CD4-positive, alpha-beta T cell treated with Interleukin-6 for 4 hours (primary cell): Measurements from ENCODE around the gene CARD10.

Experiments used
- DNase-seq: peaks from one replicate; pipeline ENCODE4 v3.0.0-alpha.2; 2020; ENCODE audit warnings: mixed read lengths

CARD10 gene

DNA sequence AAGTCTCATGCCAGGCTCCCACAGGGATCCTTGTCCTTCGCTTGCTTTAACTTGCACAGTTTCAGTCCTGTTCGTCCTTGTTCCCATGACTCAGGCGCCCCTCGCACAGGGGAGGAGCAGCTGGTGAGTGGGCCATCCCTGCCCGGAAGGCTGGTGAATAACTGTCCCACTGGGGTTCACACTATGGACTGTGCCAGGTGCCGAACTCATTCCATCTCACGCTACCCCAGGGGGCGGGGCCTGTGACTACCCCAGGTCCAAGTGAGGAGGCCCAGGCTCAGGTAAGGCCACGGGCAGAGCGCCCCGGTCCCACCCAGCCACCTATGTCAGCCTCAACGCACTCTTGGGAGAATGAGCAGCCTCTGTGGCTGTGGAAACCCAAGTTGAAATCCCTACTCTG, 7.2 kb upstream of the CARD10 start:
- DNase-seq: no peak

DNA sequence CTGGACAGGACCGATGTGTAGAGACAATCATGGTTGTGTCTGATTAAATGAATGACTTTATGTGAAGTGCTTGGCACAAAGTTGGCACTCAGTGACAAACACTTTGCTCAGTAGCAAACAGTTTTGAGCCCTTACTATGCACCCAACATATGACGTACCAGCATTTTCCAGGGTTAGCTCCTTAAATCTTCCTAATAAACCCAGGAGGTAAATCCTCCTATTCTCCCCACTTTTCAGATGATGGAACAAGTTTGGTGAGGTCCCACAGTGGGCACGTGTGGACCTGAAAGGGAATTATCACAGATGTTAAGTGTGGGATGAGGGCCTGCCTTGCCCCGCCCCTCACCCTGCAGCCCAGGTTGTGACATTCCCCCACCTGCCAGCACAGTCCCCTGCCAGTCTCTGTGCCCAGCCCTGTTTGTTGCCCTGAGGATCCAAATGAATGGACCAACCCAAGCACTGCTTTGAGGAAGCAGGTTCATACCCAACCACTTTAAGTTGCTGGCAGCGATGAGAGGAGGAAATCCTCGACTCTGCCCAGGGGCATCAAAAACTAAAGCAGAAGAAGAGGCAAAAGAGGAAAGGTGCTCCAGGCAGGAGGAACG, 6.6 kb upstream of the CARD10 start:
- DNase-seq: no peak

DNA sequence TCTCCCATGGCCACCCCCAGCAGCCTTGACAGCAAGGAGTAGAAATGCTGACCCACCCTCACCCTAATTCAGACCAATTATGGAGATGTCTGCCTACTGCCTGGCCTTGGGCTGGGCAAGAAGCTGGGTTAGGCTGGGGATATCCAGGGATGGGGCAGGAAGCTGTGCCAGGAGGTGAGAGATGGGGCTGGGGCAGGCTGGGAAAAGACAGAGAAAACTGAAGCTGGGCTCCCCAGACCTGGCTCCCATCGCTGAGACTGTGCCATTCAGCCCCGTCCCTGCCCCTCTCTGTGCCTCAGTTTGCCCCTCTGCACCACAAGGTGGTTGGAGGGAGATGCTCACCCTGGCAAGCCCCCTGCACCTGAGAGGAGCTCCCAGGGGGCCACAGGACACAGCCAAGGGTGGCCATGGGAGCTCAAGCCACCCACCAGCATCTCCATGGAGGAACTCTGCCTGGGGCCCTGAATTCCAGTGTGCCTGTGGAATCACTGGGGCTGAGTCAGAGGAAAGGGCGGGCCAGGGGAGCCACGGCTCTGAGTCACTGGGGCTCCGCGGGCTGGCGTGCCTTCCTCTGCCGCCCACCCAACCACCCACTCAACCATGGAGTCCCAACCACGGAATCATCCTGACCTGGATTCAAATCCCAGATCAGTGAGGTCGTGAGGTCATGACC, 6.0 kb upstream of the CARD10 start:
- DNase-seq: no peak

GRCh38 chr22:37522482-37522881, 3.3 kb upstream of the CARD10 start:
- DNase-seq: no peak

DNA sequence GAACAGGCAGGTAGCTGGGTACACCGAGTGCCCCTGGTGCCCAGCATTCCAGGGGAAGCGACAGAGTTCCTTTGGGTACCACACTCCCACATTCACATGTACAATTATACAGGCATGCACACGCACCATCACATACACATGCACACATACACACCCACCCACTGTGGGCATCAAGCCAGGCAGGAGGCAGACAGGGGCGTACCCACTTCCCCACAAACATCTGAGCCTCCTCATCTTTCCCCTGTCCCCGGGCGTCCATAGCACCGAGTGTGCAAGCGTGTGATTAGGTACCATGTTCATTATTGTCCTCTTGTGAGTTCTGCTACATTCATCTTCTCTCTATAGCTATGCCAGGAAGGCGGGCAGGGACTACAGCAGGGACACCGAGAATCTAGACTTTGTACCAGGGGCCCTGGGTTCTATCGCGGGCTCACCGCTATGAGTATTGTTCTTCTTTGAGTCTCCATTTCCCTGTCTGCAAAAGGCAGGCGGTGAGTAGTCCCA, 2.1 kb upstream of the CARD10 start:
- no peak for DNase-seq

GRCh38 chr22:37520776-37521191, 1.6 kb upstream of the CARD10 start:
- DNase-seq: no peak

DNA sequence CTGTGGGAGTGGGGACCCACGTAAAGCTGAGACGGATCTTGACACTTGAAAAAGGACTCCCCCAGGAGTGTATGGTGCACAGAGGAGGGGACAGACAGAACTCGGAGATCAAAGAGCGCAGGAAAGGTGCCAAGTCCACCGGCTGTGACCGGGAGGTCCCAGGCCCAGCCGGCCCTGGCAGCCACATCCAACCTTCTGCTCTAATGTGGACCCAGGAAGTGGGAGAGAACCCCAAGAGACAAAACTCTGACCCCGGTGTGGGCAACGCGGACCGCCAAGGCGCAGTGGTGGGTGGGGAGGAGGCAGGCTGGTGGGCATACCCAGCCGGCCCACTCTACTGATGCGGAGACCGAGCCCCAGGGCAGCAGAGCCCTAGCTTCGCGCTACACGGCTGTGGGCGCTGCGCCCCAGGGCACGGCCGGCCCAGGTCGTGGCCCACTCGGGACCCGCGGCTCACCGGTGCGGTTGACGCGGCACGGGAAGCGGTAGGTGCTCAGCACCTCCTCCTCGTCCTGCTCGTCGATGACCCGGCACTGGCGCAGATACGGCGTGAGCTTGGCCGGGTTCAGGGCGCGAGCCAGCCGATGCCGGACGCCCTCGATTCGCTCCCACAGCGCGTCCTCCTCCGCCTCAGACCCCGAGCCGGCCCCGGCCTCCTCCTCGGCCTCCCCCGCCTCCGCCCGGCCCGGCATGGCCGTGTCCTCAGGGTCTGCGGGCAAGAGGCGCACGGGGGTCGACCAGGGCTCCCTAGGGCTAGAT, 527 bp downstream of the CARD10 start:
- peak; percentile 16 for DNase-seq

DNA sequence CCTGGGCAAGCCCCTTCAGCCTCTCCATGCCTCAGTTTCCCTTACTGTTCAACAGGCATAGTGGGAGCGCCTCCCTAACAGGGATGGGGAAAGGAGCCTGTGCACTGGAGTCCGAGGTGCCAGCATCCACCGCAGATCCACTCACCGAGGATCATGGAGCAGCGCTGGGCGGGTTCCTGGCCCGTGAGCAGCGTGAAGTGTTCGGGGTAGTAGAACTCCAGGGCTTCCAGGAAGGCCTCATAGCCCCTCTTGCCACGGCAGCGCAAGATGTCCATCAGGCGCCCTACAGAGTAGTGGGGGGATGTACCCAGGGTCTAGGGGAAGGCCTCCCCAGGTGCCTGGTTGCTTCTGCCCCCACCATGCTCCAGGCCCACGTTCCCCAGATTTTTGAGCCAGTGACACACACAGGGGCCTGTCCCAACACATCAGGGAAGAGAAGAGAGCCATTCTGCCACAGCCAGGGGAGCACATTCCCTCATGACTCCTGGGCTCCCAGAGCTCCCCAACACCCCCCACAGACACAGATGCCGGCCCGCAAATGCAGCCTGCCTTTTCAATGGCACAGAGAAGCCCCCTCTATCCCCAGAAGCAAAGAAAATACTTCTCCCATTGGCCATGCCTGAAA, 1.3 kb downstream of the CARD10 start:
- no peak for DNase-seq

DNA sequence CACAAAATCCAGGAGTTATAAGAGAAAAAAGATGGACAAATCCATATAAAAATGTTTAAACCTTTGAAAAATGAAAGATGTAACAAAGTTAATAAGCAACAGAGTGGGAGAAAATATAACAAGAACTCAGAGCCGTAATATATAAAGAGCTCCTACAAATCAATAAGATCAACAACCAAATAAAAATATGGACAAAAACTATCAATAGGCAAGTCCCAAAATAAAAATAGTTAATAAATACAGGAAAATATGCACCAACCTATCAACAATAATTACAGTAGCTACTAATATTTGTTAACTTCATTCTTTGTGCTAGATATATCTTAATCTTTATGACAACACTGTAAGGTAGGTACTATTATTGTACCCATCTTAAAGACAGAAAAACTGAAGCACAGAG, 2.8 kb downstream of the CARD10 start:
- no peak for DNase-seq

DNA sequence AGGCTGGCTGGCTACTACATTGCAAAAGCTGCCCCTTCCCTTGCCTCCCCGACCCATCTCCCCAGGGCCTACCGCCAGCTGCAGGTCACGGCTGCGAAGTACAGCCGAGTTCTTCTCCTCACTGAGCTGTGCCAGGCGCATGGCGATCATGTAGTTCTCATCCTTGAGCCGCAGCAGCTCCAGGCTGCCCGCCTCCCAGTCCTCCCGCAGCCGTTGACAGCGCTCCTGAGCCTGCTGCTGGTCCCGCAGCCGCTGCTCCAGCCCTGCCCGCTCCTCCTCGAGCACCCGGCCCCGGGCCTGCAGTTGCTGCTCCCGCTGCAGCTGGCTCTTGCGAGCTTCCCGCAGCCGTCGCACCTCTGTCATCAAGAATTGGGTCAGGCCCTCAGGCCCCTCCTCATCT, 3.3 kb downstream of the CARD10 start:
- no peak for DNase-seq

DNA sequence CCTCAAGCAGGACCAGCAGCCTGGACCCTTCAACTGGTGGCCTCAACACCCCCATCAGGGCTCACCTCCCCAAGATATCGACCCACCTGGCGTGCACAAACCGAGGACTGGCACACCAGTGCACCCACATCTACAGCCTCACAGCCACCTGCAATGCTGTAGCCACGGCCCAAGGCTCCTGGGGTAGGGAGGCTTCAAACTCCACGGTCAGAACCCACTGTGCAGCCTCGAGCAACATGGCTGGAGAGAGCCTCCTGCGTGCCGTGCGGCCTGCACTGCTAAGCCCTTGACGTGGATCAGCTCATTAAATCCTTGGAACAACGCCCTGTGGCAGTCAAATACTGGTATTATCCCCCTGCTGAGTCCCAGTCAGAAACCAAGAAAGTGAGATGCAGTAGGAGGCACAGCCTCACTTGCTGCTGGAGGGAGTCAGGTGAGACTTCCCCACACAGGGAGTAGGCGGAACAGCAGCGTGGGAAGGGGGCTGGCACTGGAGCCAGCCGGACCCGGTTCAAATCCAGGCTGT, 4.6 kb downstream of the CARD10 start:
- no peak for DNase-seq

- no peak for DNase-seq
Observed at GRCh38 chr22:37511395-37512104, 7.7 kb downstream of the CARD10 start.

- no peak for DNase-seq
Observed at GRCh38 chr22:37510091-37510490, 9.1 kb downstream of the CARD10 start.

DNA sequence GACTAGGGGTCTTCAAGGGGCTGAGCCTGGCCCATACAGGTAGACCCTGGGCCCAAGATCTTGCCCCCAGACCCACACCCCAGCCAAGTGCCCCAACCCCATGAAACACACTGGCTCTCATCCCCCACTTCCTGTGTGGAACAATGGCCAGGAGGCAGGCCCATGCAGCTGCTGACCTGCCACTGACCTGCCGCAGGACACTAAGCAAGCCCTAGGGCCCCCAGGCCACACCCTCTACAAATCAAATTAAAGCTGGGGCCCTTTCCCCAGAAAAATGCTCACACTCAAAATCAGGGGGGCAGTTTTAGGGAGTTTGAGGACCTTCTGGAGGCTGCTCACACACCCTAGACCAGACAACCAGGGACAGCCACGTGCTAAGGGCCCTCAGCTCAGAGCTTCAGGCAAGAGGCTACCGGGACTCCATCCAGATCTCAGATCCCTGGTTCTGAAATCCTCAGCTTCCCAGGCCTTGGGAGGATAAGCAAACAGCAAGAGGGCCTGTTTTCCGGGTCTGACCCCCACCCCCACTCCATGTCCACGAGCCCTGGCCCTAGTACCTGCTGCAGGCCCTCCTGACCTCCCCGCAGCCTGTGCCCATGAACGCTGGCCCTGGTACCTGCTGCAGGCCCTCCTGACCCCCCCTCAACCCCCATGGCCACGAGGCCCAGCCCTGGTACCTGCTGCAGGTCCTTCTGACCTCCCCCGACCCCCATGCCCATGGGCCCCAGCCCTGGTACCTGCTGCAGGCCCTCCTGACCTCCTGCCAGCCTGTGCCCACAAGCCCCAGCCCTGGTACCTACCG, 10.0 kb downstream of the CARD10 start:
- no peak for DNase-seq

DNA sequence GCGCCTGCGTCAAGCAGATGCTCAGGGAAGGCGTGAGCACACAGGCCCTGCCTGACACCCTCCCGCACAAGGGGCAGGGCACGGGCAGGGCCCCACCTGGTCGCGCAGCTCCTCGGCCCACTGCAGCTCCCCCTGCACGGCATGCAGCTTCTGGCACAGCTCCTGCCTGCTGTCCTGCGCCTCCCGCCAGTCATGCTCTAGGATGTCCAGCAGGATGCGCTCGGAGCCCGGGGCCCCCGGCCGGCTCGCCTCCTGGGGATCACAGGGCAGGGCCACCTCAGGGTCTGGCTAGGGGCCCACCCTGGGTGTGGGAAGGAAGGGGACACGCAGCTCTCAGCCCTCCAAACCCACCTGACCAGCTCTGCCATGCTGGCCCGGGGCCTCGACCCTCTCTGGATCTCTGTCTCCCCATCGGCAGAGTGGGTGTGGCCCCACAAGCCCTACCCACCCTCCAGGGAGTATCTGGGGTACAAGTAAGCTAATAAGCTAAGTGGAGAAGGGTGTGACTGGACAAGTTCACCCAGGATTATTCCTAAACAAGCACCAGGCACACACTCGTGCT, 10.7 kb downstream of the CARD10 start:
- no peak for DNase-seq

DNA sequence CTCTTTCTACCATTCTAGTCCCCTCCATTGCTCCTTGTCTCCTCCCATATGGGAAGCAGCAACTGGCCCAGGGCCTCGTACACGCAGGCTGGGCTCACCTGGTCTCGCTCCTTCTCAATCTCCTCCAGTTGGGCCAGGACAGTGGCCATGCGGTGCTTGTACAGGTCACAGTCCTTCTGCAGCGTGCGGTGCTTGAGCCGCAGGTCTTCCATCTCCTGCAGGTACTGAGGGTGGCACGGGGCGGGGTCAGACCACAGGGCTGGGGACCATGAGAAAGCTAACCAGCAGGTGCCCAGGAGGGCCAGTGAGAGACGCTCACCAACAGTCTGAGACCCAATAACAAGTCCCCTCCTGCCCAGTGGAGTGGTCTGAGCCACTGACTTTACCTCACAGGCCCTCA, 11.5 kb downstream of the CARD10 start:
- DNase-seq: no peak

GRCh38 chr22:37505989-37506388, 13.2 kb downstream of the CARD10 start:
- no peak for DNase-seq

DNA sequence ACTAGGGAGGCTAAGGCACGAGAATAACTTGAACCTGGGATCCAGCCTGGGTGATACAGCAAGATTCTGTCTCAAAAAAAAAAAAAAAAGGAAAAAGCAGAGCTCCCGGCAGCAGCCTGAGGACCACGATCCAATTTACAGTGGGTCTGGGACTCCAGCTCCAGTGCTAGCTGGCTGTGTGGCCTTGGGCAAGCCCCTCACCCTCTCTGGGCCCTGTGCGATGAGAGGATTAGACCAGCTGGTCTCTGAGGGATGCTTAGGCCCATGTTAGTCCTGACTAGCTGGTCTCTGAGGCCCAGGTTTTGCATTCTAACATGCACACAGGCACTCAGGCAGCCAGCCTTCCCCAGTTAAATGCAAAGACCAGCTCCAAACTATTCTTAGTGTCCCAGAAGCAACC, 13.7 kb downstream of the CARD10 start:
- DNase-seq: no peak

GRCh38 chr22:37504964-37505363, 14.3 kb downstream of the CARD10 start:
- DNase-seq: no peak

DNA sequence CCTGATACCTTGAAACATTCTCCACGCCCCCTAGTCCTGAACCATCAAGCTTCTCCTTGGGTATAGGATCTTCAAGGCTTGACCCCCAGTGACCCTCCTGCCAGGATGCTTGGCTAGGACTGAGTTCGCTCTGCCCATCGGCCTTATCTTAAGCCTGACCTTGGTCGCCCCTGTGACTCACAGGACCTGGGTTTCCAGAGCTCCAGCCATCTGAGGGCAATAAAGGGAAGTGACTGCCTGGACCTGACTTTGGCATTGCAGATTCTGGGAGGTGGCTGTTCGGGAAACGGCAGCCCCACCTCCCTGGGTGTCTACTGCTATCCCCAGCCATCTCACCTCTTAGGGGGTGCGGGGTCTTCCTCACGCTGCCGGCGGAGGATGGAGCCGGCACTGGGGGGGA, 15.4 kb downstream of the CARD10 start:
- DNase-seq: no peak

DNA sequence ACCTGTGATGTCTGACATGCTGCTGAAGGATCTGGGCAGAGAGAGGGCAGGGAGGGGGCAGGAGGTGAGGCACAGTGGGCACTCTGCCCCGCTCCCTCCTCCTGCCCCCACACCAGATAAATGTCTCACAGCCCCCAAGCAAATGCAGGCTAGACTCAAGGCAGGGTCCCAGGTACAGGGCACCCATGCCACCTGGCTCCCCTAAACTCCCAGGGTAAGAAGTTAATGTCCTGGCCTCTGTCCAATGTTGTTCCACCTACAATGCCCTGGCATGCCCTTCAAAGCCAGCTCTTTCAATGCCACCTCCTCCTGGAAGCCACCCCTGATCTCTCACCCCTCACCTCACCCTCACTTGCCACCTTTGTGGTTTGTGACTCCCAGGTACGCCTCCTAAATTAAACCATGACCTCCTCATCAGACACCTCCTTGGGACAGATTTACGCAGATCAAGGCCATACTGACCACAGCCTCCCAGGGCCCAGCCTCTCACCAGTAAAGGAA, 16.0 kb downstream of the CARD10 start:
- DNase-seq: no peak
